DOHH2 (cell line): ENCODE results near the gene TUFM.
"Not testable (repeated sequence)": the region's sequence is repeated elsewhere in the genome, so short reads cannot be mapped to it uniquely, and the experiment has no call there.

Experiments used
- H3F3A ChIP-seq: fragments of 200-600 bp; sonication (generic), shearing (Covaris generic); 2 replicates; pipeline ENCODE4 v1.6.0; 2016; ENCODE audit warnings: antibody characterized with exemption, mild to moderate bottlenecking; ENCODE audit not compliant: control insufficient read depth, insufficient read depth
- H3K27ac ChIP-seq: fragments of 200-600 bp; sonication (generic); 2 replicates; pipeline ENCODE4 v1.5.1; 2014; ENCODE audit warnings: low read depth, mild to moderate bottlenecking, low read length, moderate library complexity
- H3K27me3 ChIP-seq: fragments of 200-600 bp; sonication (generic); 2 replicates; pipeline ENCODE4 v1.6.1; 2014; ENCODE audit warnings: mild to moderate bottlenecking, low read length, mixed read lengths; ENCODE audit not compliant: control insufficient read depth
- H3K36me3 ChIP-seq: fragments of 200-600 bp; sonication (generic); 2 replicates; pipeline ENCODE4 v1.6.1; 2014; ENCODE audit warnings: mild to moderate bottlenecking, low read length, moderate library complexity, mixed read lengths; ENCODE audit not compliant: control insufficient read depth
- H3K4me1 ChIP-seq: fragments of 200-600 bp; sonication (generic); 2 replicates; pipeline ENCODE4 v1.6.1; 2014; ENCODE audit warnings: mild to moderate bottlenecking, low read length, mixed read lengths; ENCODE audit not compliant: control insufficient read depth
- H3K4me2 ChIP-seq: fragments of 200-600 bp; sonication (generic); 2 replicates; pipeline ENCODE4 v1.6.0; 2014; ENCODE audit warnings: mild to moderate bottlenecking, low read length, moderate library complexity
- H3K4me3 ChIP-seq: fragments of 200-600 bp; sonication (generic); 2 replicates; pipeline ENCODE4 v1.5.1; 2014; ENCODE audit warnings: mild to moderate bottlenecking, low read length, mixed read lengths
- H3K79me2 ChIP-seq: fragments of 200-600 bp; sonication (generic); 2 replicates; pipeline ENCODE4 v1.6.1; 2014; ENCODE audit warnings: mild to moderate bottlenecking, low read length, mixed read lengths; ENCODE audit not compliant: control insufficient read depth
- H3K9me2 ChIP-seq: fragments of 200-600 bp; sonication (generic); replicated peaks from 2 replicates; pipeline ENCODE4 v1.6.1; 2014; ENCODE audit warnings: mild to moderate bottlenecking, low read length, mixed read lengths; ENCODE audit not compliant: control insufficient read depth
- H3K9me3 ChIP-seq: fragments of 200-600 bp; sonication (generic); 2 replicates; pipeline ENCODE4 v1.6.1; 2014; ENCODE audit warnings: antibody characterized with exemption, low read length, mixed read lengths; ENCODE audit not compliant: control insufficient read depth, insufficient read depth
- H4K20me1 ChIP-seq: fragments of 200-600 bp; sonication (generic); 2 replicates; pipeline ENCODE4 v1.6.0; 2014; ENCODE audit warnings: low read depth, mild to moderate bottlenecking, antibody characterized with exemption, low read length, moderate library complexity; ENCODE audit not compliant: control insufficient read depth, insufficient read depth
- EZH2phosphoT487 ChIP-seq: fragments of 200-600 bp; sonication (generic); IDR thresholded peaks from 2 replicates; pipeline ENCODE4 v1.6.1; 2017; ENCODE audit warnings: borderline replicate concordance, mild to moderate bottlenecking, antibody characterized with exemption, low read length, moderate library complexity, mixed read lengths
- TF ChIP-seq, protein P1 (sequence below): fragments of 200-600 bp; sonication (generic); IDR thresholded peaks from one replicate; pipeline ENCODE4 v1.5.1; 2014; ENCODE audit warnings: antibody characterized with exemption, mild to moderate bottlenecking, low read depth, low read length; ENCODE audit not compliant: poor library complexity, severe bottlenecking

TUFM gene

DNA sequence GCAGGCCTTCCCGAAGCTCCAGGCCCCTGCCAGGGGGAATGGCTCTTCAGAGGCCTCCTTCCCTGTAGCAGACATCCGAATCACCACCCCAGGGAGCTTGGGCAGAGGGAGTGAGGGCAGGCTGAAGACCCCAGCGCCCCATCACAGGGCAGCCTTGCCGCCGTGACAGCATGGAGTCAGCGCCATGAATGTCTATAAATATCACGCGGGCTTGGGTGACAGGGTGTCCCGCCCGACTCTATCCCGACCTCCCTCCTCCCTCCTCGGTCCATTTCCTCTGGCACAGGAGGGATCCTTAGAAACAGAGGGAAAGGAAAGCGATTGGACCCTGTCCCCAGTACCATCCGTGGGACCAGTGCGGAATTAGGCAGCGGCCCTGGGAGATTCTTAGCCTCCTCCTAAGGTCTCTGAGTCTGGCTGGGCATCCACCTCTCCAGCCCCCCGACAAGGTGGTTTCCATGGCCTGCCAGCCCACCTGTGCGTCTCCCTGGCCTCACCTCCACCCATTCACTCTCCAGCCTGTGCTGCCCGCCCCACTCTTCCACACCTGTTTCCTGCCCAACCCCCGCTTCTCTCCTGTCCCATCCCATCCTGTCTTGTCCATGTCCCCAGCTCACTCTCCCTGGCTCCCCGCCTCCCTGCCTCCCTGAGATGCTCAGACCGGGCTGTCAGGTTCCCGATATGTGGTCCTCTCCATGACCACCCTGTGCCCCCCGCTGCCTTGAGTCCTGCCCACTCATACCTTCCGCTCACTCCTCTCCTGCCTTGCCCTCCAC lies 37.3 kb upstream of the TUFM start:
- Histone ChIP-seq H3K4me1 (peaks cover 21% of the 10 kb centered on the region), H3K79me2 (peaks cover 11% of the 10 kb centered on the region), H4K20me1 (no peaks in the 10 kb centered on the region), H3K27ac (no peak overlapping the region), H3K4me2 (no peak overlapping the region), H3K9me2 (no peaks in the 10 kb centered on the region), H3F3A (no peaks in the 10 kb centered on the region; the same call in 1 of the 2 replicates), H3K9me3 (peaks cover 5% of the 10 kb centered on the region; the same call in 1 of the 2 replicates), H3K36me3 (no peaks in the 10 kb centered on the region; the same call in 1 of the 2 replicates), H3K4me3 (no peak overlapping the region), H3K27me3 (no peaks in the 10 kb centered on the region)
- TF ChIP-seq, protein P1, sequence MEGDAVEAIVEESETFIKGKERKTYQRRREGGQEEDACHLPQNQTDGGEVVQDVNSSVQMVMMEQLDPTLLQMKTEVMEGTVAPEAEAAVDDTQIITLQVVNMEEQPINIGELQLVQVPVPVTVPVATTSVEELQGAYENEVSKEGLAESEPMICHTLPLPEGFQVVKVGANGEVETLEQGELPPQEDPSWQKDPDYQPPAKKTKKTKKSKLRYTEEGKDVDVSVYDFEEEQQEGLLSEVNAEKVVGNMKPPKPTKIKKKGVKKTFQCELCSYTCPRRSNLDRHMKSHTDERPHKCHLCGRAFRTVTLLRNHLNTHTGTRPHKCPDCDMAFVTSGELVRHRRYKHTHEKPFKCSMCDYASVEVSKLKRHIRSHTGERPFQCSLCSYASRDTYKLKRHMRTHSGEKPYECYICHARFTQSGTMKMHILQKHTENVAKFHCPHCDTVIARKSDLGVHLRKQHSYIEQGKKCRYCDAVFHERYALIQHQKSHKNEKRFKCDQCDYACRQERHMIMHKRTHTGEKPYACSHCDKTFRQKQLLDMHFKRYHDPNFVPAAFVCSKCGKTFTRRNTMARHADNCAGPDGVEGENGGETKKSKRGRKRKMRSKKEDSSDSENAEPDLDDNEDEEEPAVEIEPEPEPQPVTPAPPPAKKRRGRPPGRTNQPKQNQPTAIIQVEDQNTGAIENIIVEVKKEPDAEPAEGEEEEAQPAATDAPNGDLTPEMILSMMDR = no peak
- TF ChIP-seq EZH2phosphoT487 = no peak

DNA sequence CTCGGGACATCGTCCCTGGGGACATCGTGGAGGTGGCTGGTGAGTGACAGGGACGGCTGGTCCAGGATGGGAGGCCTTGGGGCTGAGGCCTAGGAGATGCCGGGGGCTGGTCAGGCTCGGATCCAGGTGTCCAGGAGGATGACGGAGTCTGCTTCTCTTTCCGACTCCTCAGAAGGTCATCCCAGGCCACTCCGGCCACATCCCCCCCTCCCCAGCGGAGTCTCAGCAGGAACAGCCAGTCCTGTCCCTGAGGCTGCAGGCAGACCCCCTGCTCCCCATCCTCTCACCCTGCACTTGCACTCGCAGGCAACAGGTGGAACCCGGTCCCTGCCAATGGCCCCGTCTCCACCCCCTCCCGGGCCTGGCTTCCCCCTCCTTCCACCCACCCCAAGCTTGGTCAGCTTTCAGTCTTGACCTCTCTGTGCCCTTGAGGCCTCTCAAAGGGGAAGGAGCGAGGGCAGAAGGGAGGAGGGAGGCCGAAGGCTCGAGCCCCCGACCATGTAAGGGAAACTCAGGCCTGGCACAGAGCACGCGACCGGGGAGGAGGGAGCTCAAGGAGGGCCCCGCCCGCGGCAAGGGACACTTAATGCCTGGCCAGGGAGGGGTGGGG lies 36.5 kb upstream of the TUFM start:
- Histone ChIP-seq H3K27me3 (no peaks in the 10 kb centered on the region), H3K27ac (no peak overlapping the region), H3K36me3 (no peaks in the 10 kb centered on the region; the same call in 1 of the 2 replicates), H3K4me2 (no peak overlapping the region), H3K9me2 (no peaks in the 10 kb centered on the region), H3K4me3 (no peak overlapping the region), H3K9me3 (peaks cover 5% of the 10 kb centered on the region; the same call in 1 of the 2 replicates), H3F3A (no peaks in the 10 kb centered on the region; the same call in 1 of the 2 replicates), H4K20me1 (no peaks in the 10 kb centered on the region), H3K79me2 (peaks cover 13% of the 10 kb centered on the region), H3K4me1 (peaks cover 24% of the 10 kb centered on the region)
- TF ChIP-seq EZH2phosphoT487 = no peak
- TF ChIP-seq, protein P1 = no peak

DNA sequence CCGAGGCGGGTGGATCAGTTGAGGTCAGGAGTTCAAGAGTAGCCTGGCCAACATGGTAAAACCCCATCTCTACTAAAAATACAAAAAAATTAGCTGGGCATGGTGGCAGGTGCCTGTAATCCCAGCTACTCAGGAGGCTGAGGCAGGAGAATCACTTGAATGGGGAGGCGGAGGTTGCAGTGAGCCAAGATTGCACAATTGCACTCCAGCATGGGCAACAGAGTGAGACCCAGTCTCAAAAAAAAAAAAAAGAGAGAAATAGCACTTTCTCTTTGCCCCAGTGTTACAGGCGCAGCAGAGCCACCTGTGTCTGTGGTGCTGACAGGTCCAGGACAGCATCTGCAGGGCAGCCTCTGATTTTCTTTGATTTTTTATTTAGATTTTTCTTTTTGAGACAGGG lies 35.4 kb upstream of the TUFM start:
- not testable (repeated sequence) for H3K4me3 ChIP-seq, H3F3A ChIP-seq, H3K4me2 ChIP-seq

DNA sequence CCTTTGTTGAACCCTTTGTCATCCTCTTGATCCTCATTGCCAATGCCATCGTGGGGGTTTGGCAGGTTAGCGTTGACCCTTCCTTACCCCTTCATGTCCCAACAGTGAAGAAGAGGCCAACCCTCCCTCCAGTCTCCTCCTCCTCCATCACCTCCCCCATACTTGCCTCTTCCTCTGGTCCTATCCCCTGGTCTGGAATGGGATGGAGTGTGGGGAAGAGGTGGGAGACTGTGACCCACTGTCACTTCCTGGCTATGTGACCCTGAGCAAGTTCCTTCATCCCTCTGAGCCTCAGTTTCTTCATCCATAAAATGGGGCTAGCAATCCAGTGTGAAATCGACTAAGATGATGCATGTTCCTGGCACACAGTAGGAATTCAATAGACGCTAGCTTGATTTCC lies 34.8 kb upstream of the TUFM start:
- Histone ChIP-seq H3K36me3 (no peaks in the 10 kb centered on the region; the same call in 1 of the 2 replicates), H3K79me2 (peaks cover 13% of the 10 kb centered on the region)

More for the DNA sequence above, 35.4 kb upstream of the TUFM start:
- not testable (repeated sequence) for H3K27me3 ChIP-seq, H3K9me3 ChIP-seq, H3K36me3 ChIP-seq, H3K9me2 ChIP-seq, H3K27ac ChIP-seq, H4K20me1 ChIP-seq
- peaks cover 24% of the 10 kb centered on the region for H3K4me1 ChIP-seq
- H3K79me2 ChIP-seq = peaks cover 13% of the 10 kb centered on the region

More for the DNA sequence above, 34.8 kb upstream of the TUFM start:
- Histone ChIP-seq H3K9me3 (peaks cover 5% of the 10 kb centered on the region; the same call in 1 of the 2 replicates), H3F3A (no peaks in the 10 kb centered on the region; the same call in 1 of the 2 replicates), H3K4me1 (peaks cover 24% of the 10 kb centered on the region), H3K27ac (no peak overlapping the region), H3K4me3 (no peak overlapping the region), H3K9me2 (no peaks in the 10 kb centered on the region), H3K4me2 (no peak overlapping the region), H4K20me1 (no peaks in the 10 kb centered on the region), H3K27me3 (no peaks in the 10 kb centered on the region)
- TF ChIP-seq, protein P1 = no peak
- TF ChIP-seq EZH2phosphoT487 = no peak
